ENCODE results near the gene GSAP. TPM values are rescaled to one million over a fixed set of nuclear protein-coding genes. Genes with fewer than 3 reads are reported as not detected.

Gene GSAP
- total RNA-seq, 4 donors from 2014 or later: 12.6 to 22.8 (median 17.0) TPM

DNA sequence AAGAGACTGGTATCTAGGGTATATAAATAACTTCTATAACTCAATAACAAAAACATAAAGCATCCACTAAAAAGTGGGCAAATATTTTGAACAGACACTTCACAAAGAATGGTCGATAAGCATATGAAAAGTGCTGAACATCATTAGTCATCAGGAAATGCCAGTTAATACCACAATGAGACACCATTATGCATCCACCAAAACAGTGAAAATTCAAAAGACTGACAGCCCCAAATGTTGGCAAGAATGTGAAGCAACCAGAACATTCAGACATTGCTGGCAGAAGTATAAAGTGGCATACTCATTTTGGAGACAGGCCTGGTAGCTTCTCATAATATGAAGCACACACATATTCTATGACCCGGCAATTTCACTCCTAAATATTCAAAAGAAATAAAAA lies 26.5 kb upstream of the GSAP start:
- 80% methylated on average over 2 of the region's 2 CpGs for WGBS
- Histone ChIP-seq H3K27me3 (no peaks in the 10 kb centered on the region), H3K4me3 (no peak overlapping the region), H3K27ac (replicated peaks in 1 of 4) (no peak overlapping the region), H3K9me3 (no peaks in the 10 kb centered on the region), H3K36me3 (no peaks in the 10 kb centered on the region), H3K4me1 (peaks cover 0 to 6% (median 2%) of the 10 kb centered on the region in 4 donors)
- DNase-seq (ENCODE audit: extremely low spot score): no peak
- intact Hi-C loops (cut with DNase I): loop anchor here (10.0 kb wide), 1 partner anchor 92 kb away; the partner anchor contains the start of gene PTPN12
- TF ChIP-seq POLR2AphosphoS5 (IDR thresholded peaks at IDR 0.05): no peak
- TF ChIP-seq CTCF (IDR thresholded peaks at IDR 0.05): no peak
- no peak for TF ChIP-seq POLR2A (IDR thresholded peaks at IDR 0.05; ENCODE audit: low read depth)
- no peak for TF ChIP-seq EP300 (IDR thresholded peaks at IDR 0.05)

DNA sequence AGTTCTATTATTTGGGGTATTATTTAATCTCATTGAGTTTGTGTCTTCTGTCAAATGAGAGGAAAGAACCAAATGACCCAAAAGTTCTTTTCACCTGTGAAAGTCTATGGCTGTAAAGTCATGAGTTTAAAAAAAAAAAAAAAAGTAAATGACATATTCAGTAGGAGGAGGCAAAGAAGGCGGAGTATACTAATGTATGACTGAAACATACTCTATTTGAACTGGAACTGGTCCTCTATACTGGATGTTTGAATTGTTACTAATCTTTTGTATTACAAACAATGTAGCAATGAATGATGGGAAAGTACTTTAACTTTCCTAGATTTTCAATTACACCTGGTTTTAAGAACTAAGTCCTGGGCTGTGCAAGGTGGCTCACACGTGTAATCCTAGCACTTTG lies 24.9 kb upstream of the GSAP start:
- TF ChIP-seq CTCF (IDR thresholded peaks at IDR 0.05) (no peak), POLR2AphosphoS5 (IDR thresholded peaks at IDR 0.05) (no peak), POLR2A (IDR thresholded peaks at IDR 0.05; ENCODE audit: low read depth) (no peak), EP300 (IDR thresholded peaks at IDR 0.05) (no peak)
- Histone ChIP-seq H3K27me3 (no peaks in the 10 kb centered on the region), H3K9me3 (no peaks in the 10 kb centered on the region), H3K36me3 (no peaks in the 10 kb centered on the region), H3K4me1 (peaks cover 0 to 6% (median 2%) of the 10 kb centered on the region in 4 donors), H3K4me3 (no peak overlapping the region), H3K27ac (replicated peaks in 1 of 4) (no peak overlapping the region)
- intact Hi-C loops (cut with DNase I): loop anchor here (10.0 kb wide), 1 partner anchor 94 kb away; the partner anchor contains the start of gene PTPN12
- WGBS: 94% methylated on average over 2 of the region's 2 CpGs
- no peak for DNase-seq (ENCODE audit: extremely low spot score)

GRCh38 chr7:77439572-77439971 lies 23.4 kb upstream of the GSAP start:
- Histone ChIP-seq H3K27me3 (no peaks in the 10 kb centered on the region), H3K4me1 (peaks cover 0 to 6% (median 2%) of the 10 kb centered on the region in 4 donors), H3K4me3 (no peak overlapping the region), H3K36me3 (no peaks in the 10 kb centered on the region), H3K27ac (replicated peaks in 1 of 4) (no peak overlapping the region), H3K9me3 (no peaks in the 10 kb centered on the region)
- TF ChIP-seq POLR2A (IDR thresholded peaks at IDR 0.05; ENCODE audit: low read depth) (no peak), EP300 (IDR thresholded peaks at IDR 0.05) (no peak), CTCF (IDR thresholded peaks at IDR 0.05) (peak; percentile 46 to 49 (median 47)), POLR2AphosphoS5 (IDR thresholded peaks at IDR 0.05) (peak in 1 of 2 donors; percentile 10)
- intact Hi-C loops (cut with DNase I): no loop called here
- 47% methylated on average over 5 of the region's 5 CpGs for WGBS
- DNase-seq (ENCODE audit: extremely low spot score): no peak

DNA sequence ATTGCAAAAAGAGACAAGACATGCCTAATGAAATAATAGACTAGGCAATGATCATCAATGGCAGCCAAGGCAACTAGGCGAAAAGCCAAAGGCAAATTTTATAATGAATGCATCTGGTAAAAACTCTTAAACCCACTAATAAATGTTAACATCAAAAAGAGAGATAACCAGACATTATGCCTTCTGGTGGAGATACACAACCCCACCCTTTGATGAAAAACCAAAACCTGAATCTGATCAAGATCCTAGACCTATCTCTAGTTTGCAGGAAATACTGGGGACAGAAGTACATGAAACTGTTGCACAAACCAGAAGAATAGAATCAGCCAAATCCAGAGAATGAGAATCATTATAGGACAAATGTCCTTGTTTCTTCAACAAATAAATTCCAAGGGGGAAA lies 22.0 kb upstream of the GSAP start:
- intact Hi-C loops (cut with DNase I): no loop called here
- TF ChIP-seq EP300 (IDR thresholded peaks at IDR 0.05) (no peak), POLR2A (IDR thresholded peaks at IDR 0.05; ENCODE audit: low read depth) (no peak), POLR2AphosphoS5 (IDR thresholded peaks at IDR 0.05) (no peak), CTCF (IDR thresholded peaks at IDR 0.05) (no peak)
- Histone ChIP-seq H3K36me3 (no peaks in the 10 kb centered on the region), H3K9me3 (no peaks in the 10 kb centered on the region), H3K4me3 (no peak overlapping the region), H3K4me1 (peaks cover 0 to 6% (median 2%) of the 10 kb centered on the region in 4 donors), H3K27me3 (no peaks in the 10 kb centered on the region), H3K27ac (replicated peaks in 1 of 4) (no peak overlapping the region)
- WGBS: 90% methylated on average over 1 of the region's 1 CpG
- no peak for DNase-seq (ENCODE audit: extremely low spot score)

All from esophagus muscularis mucosa (tissue), 4 donors.